Endothelial cell of umbilical vein (primary cell): ENCODE data around the gene UQCR10. TPM values are rescaled to one million over a fixed set of nuclear protein-coding genes. Genes with fewer than 3 reads are reported as not detected.

Source experiments
- BruUV-seq: library from RNA; stranded (reverse); fragments of 400-500 nt; replicated peaks from 2 replicates; lab custom pipeline; 2021; lab: Mats Ljungman, UMichigan
- CTCF ChIA-PET: fragments of 300-600, 350-600 bp; sonication (Branson Sonifier 250); formaldehyde crosslinking; loops from one replicate; lab custom pipeline; 2021; ENCODE audit warnings: antibody characterized with exemption, inconsistent platforms; lab: Charles Lee
- POLR2A ChIA-PET: fragments of 300-600, 350-600 bp; sonication (Branson Sonifier 250); formaldehyde crosslinking; loops from one replicate; lab custom pipeline; 2021; ENCODE audit warnings: antibody characterized with exemption, inconsistent platforms; lab: Charles Lee
- DNase-seq: peaks from one replicate; pipeline ENCODE4 v3.0.0-alpha.2; 2011; ENCODE audit warnings: low read depth, low spot score
- FAIRE-seq: peaks from 2 replicates; lab custom pipeline; 2011; peaks lifted over from hg19 to GRCh38; lab: Jason Lieb, UNC
- H2AFZ ChIP-seq: 2 replicates; pipeline ENCODE4 v1.6.0; 2012; ENCODE audit warnings: low read depth, low read length, control low read depth, inconsistent platforms
- H3K27ac ChIP-seq: 2 replicates; pipeline ENCODE4 v1.5.1; 2011; ENCODE audit warnings: low read depth, mild to moderate bottlenecking, control low read depth, low read length, moderate library complexity; ENCODE audit not compliant: insufficient read depth
- H3K27me3 ChIP-seq, 2 experiments: 2 replicates each; pipeline versions ENCODE4 v1.6.0 to v1.6.1; 2011; ENCODE audit warnings: low read length in 2 of 2, mixed read lengths in 1 of 2; ENCODE audit not compliant: control insufficient read depth in 2 of 2, insufficient read depth in 2 of 2
- H3K36me3 ChIP-seq, 2 experiments: 2 replicates in 1 of 2; 3 replicates in 1 of 2; pipeline ENCODE4 v1.5.1; 2011; ENCODE audit warnings: low read length in 2 of 2, mild to moderate bottlenecking in 1 of 2, moderate library complexity in 1 of 2; ENCODE audit not compliant: control insufficient read depth in 2 of 2, insufficient read depth in 2 of 2; ENCODE audit errors: extremely low read depth in 1 of 2
- H3K4me1 ChIP-seq: 3 replicates; pipeline ENCODE4 v1.5.1; 2011; ENCODE audit warnings: mild to moderate bottlenecking, low read length; ENCODE audit not compliant: control insufficient read depth, insufficient read depth; ENCODE audit errors: extremely low read depth
- H3K4me2 ChIP-seq: 2 replicates; pipeline ENCODE4 v1.6.1; 2011; ENCODE audit warnings: low read length, control low read depth, mixed read lengths; ENCODE audit not compliant: insufficient read depth
- H3K4me3 ChIP-seq, 3 experiments: fragments of 200-600 bp in 1 of 3; sonication (generic), shearing (Covaris generic) in 1 of 3; replicated peaks in 1 of 3; 2 replicates each; pipeline ENCODE4 v1.5.1; 2011 to 2016; ENCODE audit warnings: control low read depth in 3 of 3, low read length in 3 of 3, mild to moderate bottlenecking in 2 of 3, inconsistent platforms in 1 of 3, low read depth in 1 of 3, moderate library complexity in 1 of 3; ENCODE audit not compliant: insufficient read depth in 1 of 3
- H3K79me2 ChIP-seq: 2 replicates; pipeline ENCODE4 v1.6.0; 2012; ENCODE audit warnings: low read length, inconsistent platforms; ENCODE audit not compliant: control insufficient read depth, insufficient read depth
- H3K9ac ChIP-seq: replicated peaks from 2 replicates; pipeline ENCODE3; 2011; ENCODE audit warnings: low read length, control low read depth; ENCODE audit not compliant: insufficient read depth; ENCODE audit errors: extremely low read depth
- H3K9me1 ChIP-seq: replicated peaks from 3 replicates; pipeline ENCODE4 v1.6.0; 2011; ENCODE audit warnings: mild to moderate bottlenecking, low read length; ENCODE audit not compliant: control insufficient read depth, insufficient read depth; ENCODE audit errors: extremely low read depth
- H3K9me3 ChIP-seq: replicated peaks from 2 replicates; pipeline ENCODE4 v1.5.1; 2012; ENCODE audit warnings: low read length, inconsistent platforms; ENCODE audit not compliant: control insufficient read depth, insufficient read depth
- H4K20me1 ChIP-seq: replicated peaks from 2 replicates; pipeline ENCODE3; 2011; ENCODE audit warnings: mild to moderate bottlenecking, low read length; ENCODE audit not compliant: control insufficient read depth, insufficient read depth; ENCODE audit errors: extremely low read depth
- CTCF ChIP-seq, 2 donors: IDR thresholded peaks; 1 replicate in 1 of 2; 2 replicates in 1 of 2; pipeline ENCODE4 v1.5.1; 2011; ENCODE audit warnings: low read length in 2 of 2, mild to moderate bottlenecking in 2 of 2, moderate library complexity in 2 of 2, control low read depth in 1 of 2, inconsistent platforms in 1 of 2, low read depth in 1 of 2; ENCODE audit not compliant: insufficient read depth in 1 of 2; ENCODE audit errors: extremely low read depth in 1 of 2
- FOS ChIP-seq: IDR thresholded peaks from 2 replicates; pipeline ENCODE4 v1.6.1; 2011; ENCODE audit warnings: mild to moderate bottlenecking, low read length, moderate library complexity, borderline replicate concordance; ENCODE audit not compliant: insufficient read depth
- GATA2 ChIP-seq: IDR thresholded peaks from 2 replicates; pipeline ENCODE4 v1.7.0; 2011; ENCODE audit warnings: low read depth, mild to moderate bottlenecking, moderate library complexity, mixed read lengths, low read length; ENCODE audit not compliant: insufficient read length, insufficient read depth
- JUN ChIP-seq: IDR thresholded peaks from 2 replicates; pipeline ENCODE4 v1.6.1; 2011; ENCODE audit warnings: borderline replicate concordance, low read depth; ENCODE audit not compliant: insufficient read length, insufficient read depth
- MAX ChIP-seq: IDR thresholded peaks from 2 replicates; pipeline ENCODE4 v1.6.1; 2011; ENCODE audit not compliant: insufficient read depth, insufficient read length
- MYC ChIP-seq: IDR thresholded peaks from one replicate; pipeline ENCODE4 v1.6.1; 2011; ENCODE audit warnings: mild to moderate bottlenecking, low read depth, low read length
- POLR2A ChIP-seq: IDR thresholded peaks from 2 replicates; pipeline ENCODE4 v1.6.1; 2012; ENCODE audit warnings: low read depth, mild to moderate bottlenecking, control low read depth, low read length
- POLR2AphosphoS5 ChIP-seq: IDR thresholded peaks from 2 replicates; pipeline ENCODE4 v1.6.1; 2012; ENCODE audit warnings: low read depth, mild to moderate bottlenecking, control low read depth, low read length, moderate library complexity; ENCODE audit not compliant: insufficient read depth
- dilution Hi-C: fragments of 300-500 bp; cut with MboI; formaldehyde crosslinking; loops from one replicate; pipeline ENCODE4 v1.15.0; 2019; ENCODE audit warnings: low sequenced_read_pairs; ENCODE audit not compliant: extremely low pct_ligation_motif_present
- intact Hi-C: fragments of 100-400 bp; cut with micrococcal nuclease; formaldehyde crosslinking; loops from one replicate; pipeline ENCODE4 v1.10.0; 2022
- polyA plus RNA-seq, 4 experiments: library from polyadenylated mRNA; depleted of rRNA in 3 of 4; stranded (reverse) in 3 of 4; unstranded in 1 of 4; fragments of >200 nt; gene quantifications; 2 replicates each; pipeline versions ENCODE4 v1.2.1 to v1.2.3, GENCODE V29; 2011 to 2012; ENCODE audit warnings: missing spikeins in 1 of 4
- small RNA-seq: library from RNA; depleted of rRNA; stranded (forward); fragments of <200 nt; gene quantifications from one replicate; pipeline ENCODE3, GENCODE V24; 2012; ENCODE audit warnings: low replicate concordance, low read depth; ENCODE audit not compliant: insufficient read depth, insufficient read length
- total RNA-seq: library from RNA; stranded (reverse); gene quantifications from 2 replicates; pipeline ENCODE4 v1.2.3, GENCODE V29; 2021

UQCR10 gene
- total and polyA plus RNA-seq, 2 donors (not counting 3 experiments of a cell fraction or from before 2014, with no cell fraction given): 96.6 to 196 TPM

GRCh38 chr22:29819501-29819900 is 52.3 kb downstream of the UQCR10 start:
- dilution Hi-C loops: no loop called here
- H2AFZ ChIP-seq: no peak overlapping the region
- H3K4me2 ChIP-seq: no peak overlapping the region
- FAIRE-seq (no peak), DNase-seq (no peak)
- H3K79me2 ChIP-seq: no peaks in the 10 kb centered on the region
- no peak overlapping the region for H3K9ac ChIP-seq
- H3K36me3 ChIP-seq: peaks cover 7 to 8% of the 10 kb centered on the region in 2 experiments
- TF ChIP-seq GATA2: no peak
- TF ChIP-seq POLR2AphosphoS5: no peak
- no peak for TF ChIP-seq MYC
- TF ChIP-seq MAX: no peak
- no peak for TF ChIP-seq POLR2A
- TF ChIP-seq JUN: no peak
- TF ChIP-seq CTCF (IDR thresholded peaks at IDR 0.05; ENCODE audit: extremely low read depth in 1 of 2, insufficient read depth in 1 of 2, low read depth in 1 of 2, low read length in 2 of 2): no peak
- no peak for TF ChIP-seq FOS
- no peak overlapping the region for H3K27ac ChIP-seq
- H3K9me3 ChIP-seq: no peaks in the 10 kb centered on the region
- H3K4me1 ChIP-seq: peaks cover 20% of the 10 kb centered on the region
- CTCF ChIA-PET: no interaction called here
- no peaks in the 10 kb centered on the region for H4K20me1 ChIP-seq
- no TSS peak for BruUV-seq
- intact Hi-C loops: no loop called here
- no peaks in the 10 kb centered on the region for H3K9me1 ChIP-seq
- no peak overlapping the region for H3K4me3 ChIP-seq
- POLR2A ChIA-PET: no interaction called here
- H3K27me3 ChIP-seq: no peaks in the 10 kb centered on the region

Small RNAs within 50 kb of the gene (small RNA-seq; reads per million reads assigned to genes)
- gene RF00019: not detected

Other genes starting within 250 kb of the UQCR10 start
- gene THOC5, start 213.6 kb upstream of the UQCR10 start, total RNA-seq: 73.8 and 82.9 TPM in 2 replicates
- gene THOC5, start 213.6 kb upstream of the UQCR10 start, polyA plus RNA-seq: 35.0 and 37.8 TPM in 2 replicates
- 51.2 and 51.3 TPM in 2 replicates for gene NIPSNAP1, start 186.3 kb upstream of the UQCR10 start, total RNA-seq
- 36.6 and 40.0 TPM in 2 replicates for gene NIPSNAP1, start 186.3 kb upstream of the UQCR10 start, polyA plus RNA-seq
- gene NF2, start 163.7 kb upstream of the UQCR10 start, total RNA-seq: 114 and 115 TPM in 2 replicates
- gene NF2, start 163.7 kb upstream of the UQCR10 start, polyA plus RNA-seq: 27.8 and 33.8 TPM in 2 replicates
- gene CABP7, start 47.4 kb upstream of the UQCR10 start, total RNA-seq: not detected in 2 replicates
- not detected in 2 replicates for gene CABP7, start 47.4 kb upstream of the UQCR10 start, polyA plus RNA-seq
- gene ZMAT5, start 362 bp upstream of the UQCR10 start, total RNA-seq: 23.1 and 24.9 TPM in 2 replicates
- 43.6 and 54.8 TPM in 2 replicates for gene ZMAT5, start 362 bp upstream of the UQCR10 start, polyA plus RNA-seq
- 60.4 and 60.7 TPM in 2 replicates for gene ASCC2, start 70.9 kb downstream of the UQCR10 start, total RNA-seq
- 43.6 and 51.8 TPM in 2 replicates for gene ASCC2, start 70.9 kb downstream of the UQCR10 start, polyA plus RNA-seq
- 30.1 and 31.5 TPM in 2 replicates for gene MTMR3, start 115.8 kb downstream of the UQCR10 start, total RNA-seq
- gene MTMR3, start 115.8 kb downstream of the UQCR10 start, polyA plus RNA-seq: 34.3 and 36.5 TPM in 2 replicates